ENCODE measurements around the gene TRIM59.

GRCh38 chr3:160403796-160404470 is 45.7 kb downstream of the TRIM59 start:
- TF ChIP-seq TAF1 (IDR thresholded peaks at IDR 0.05; ENCODE audit: borderline replicate concordance, insufficient read depth, low read length) (no peak), POLR2AphosphoS5 (IDR thresholded peaks at IDR 0.05; ENCODE audit: low read depth, low read length) (no peak), FOXP2 (optimal IDR thresholded peaks at IDR 0.05; ENCODE audit: borderline replicate concordance, extremely low read depth, extremely low read length, insufficient read depth) (no peak)

Measured in PFSK-1 (cell line).